GM18498 (cell line): ENCODE data around the gene B4GALNT4.
"Not testable (repeated sequence)": the region's sequence is repeated elsewhere in the genome, so short reads cannot be mapped to it uniquely, and the experiment has no call there.

Source experiments
- ATAC-seq: cut with Tn5 transposase; IDR thresholded peaks from one replicate; pipeline ENCODE4 v1.9.1; 2021; ENCODE audit warnings: mild to moderate bottlenecking, moderate library complexity; ENCODE audit not compliant: unreplicated experiment

B4GALNT4 gene

DNA sequence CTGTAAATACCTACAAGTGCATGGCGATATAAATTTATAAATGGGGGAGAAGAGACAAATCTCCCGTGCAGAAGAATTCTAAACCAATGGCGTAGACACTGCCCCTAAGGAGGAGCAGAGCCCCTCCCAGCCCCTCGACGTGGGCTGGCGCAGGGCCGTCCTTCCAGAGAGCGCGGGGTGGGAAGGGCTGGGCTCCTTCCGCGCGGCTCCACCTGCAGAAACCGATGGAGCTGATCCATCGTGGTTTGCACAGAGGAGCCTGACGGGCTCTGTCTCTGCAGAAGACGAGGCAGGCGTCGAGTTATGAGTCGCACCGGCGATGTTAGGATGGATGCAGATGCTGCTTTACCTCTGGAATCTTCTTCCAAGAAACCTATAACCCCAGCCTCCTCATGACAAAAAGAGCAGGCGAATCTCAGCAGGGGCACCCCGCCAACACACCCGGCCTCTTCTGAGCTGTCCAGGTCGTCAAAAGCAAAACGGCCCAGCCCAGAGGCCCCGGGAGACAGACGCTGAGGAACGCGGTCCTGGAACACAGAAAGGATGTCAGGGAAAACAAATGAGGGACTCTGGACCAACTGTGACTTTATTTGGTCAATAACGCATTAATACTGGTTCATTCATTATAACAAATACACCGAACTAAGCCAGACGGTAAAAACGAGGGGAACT, 11.0 kb upstream of the B4GALNT4 start:
- no peak for ATAC-seq

DNA sequence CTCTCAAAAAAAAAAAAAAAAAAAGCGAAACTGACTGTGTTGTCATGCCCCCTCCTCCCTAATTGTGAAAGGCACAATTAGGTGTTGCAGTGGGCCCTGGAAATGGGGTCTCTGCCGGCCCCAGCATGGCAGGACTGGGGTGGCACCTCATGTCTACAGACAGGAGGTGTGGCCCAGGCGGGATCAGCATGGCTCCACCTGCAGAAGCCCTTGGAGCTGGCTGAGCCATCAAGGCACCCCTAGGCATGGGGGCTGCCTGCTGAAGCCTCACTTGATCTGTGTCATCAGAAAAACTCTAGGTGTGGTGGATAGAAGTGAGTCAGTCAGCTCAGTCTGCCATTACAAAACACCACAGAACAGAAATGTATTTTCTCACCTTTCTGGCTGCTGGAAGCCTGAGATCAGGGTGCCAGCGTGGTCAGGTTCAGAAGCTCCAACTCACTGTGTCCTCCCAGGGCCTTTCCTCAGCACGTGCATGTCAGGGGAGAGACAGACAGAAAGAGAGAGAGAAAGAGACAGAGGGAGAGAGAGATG, 10.1 kb upstream of the B4GALNT4 start:
- no peak for ATAC-seq

DNA sequence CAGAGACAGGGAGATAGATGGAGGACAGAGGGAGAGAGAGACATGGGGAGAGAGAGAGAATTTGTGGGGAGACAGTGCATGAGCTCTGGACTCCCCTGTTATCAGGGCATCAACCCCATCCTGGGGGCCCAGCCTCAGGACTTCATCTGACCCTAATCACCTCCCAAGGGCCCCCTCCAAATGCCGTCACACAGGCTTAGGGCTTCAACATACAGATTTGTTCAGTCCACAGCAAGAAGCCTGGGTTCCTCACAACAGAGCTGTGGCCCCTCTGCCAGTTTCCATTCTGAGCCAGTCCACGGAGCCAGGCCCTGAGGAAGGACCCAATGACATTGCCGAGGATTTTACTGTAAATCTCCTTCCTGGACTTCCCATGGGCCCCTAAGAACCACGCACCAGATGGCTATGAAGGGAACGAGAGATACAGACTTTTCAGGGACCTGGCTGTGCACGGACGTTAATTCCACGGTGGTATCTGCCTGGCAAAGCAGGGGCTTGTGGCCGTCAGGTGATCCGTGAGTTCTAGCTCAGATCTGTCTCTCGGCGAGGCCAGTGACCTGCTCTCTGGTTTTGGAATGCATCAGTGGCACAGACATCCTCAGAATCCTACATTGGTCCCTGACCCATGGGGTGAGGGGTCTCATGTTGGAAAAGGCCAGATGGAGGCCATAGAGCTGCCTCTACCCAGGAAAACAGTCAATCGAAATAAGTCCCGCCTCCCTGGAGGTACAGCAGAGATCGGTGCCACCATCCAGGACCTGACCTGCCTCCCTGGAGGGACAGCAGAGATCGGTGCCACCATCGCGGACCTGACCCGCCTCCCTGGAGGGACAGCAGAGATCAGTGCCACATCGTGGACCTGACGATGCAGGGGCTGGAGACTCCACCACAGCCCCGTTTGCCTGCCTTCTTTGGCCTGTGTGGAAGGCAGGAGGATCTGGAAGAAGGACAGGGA, 8.7 kb upstream of the B4GALNT4 start:
- ATAC-seq, result no peak

DNA sequence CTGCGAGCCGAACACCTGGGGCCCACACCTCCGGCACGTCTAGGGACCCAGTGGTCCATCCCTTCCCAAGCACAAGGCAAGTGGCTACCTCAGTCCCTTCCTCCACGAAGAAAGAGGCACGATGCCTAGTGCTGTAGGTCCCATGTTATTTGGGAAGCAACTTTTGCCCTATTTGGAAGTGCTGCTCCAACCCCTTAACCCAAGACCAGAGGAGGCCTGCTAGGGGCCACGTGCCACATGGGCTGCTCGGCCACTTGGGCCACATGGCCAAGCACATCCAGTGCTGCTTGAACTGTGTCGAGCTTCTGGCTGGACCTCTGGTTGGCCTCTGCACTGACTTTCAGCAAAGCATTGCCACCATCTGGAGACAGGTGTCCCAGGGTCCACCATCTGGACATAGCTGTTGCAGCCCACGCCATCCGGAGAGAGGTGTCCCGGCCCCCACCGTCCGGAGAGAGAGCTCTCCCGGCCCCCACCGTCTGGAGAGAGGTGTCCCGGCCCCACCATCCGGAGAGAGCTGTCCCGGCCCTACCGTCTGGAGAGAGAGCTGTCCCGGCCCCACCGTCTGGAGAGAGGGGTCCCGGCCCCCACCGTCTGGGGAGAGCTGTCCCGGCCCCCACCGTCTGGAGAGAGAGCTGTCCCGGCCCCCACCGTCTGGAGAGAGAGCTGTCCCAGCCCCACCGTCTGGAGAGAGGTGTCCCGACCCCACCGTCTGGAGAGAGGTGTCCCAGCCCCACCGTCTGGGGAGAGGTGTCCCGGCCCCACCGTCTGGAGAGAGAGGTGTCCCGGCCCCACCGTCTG, 6.5 kb upstream of the B4GALNT4 start:
- ATAC-seq, result no peak

DNA sequence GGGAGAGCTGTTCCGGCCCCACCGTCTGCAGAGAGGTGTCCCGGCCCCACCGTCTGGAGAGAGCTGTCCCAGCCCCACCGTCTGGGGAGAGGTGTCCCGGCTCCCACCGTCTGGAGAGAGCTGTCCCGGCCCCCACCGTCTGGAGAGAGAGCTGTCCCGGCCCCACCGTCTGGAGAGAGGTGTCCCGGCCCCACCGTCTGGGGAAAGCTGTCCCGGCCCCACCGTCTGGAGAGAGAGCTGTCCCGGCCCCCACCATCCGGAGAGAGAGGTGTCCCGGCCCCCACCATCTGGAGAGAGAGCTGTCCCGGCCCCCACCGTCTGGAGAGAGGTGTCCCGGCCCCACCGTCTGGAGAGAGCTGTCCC, 5.9 kb upstream of the B4GALNT4 start:
- not testable (repeated sequence) for ATAC-seq

DNA sequence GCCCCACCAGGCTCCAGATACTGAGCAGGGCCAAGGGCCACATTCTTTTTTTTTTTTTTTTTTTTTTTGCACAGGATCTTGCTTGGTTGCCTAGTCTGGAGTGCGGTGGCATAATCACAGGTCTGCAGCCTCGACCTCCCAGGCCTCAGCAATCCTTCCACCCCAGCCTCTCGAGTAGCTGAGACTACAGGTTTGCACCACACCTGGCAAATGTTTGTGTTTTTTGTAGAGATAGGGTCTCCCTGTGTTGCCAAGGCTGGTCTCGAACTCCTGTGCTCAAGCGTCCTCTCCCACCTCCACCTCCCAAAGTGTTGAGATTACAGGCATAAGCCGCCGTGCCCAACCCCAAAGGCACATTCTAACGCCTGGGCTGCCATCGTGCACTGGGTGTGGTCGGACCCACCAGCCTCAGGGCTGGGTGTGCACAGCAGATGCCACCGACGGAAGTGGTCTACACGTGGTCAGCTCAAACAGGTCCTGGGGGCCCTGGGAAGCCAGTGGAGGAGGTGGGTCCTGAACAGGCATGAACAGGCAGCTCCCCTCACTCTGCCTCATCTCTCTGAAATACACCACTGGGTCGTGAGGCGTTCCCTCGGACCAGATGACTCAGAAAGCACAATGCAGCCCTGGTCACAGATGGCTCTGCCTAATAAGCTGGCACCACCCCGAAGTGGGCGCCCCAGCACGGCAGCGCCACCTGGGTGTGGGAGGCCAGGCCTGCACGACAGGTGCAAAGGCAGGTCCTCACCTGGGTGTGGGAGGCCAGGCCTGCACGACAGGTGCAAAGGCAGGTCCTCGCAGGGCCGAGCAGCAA, 5.1 kb upstream of the B4GALNT4 start:
- ATAC-seq, result no peak

DNA sequence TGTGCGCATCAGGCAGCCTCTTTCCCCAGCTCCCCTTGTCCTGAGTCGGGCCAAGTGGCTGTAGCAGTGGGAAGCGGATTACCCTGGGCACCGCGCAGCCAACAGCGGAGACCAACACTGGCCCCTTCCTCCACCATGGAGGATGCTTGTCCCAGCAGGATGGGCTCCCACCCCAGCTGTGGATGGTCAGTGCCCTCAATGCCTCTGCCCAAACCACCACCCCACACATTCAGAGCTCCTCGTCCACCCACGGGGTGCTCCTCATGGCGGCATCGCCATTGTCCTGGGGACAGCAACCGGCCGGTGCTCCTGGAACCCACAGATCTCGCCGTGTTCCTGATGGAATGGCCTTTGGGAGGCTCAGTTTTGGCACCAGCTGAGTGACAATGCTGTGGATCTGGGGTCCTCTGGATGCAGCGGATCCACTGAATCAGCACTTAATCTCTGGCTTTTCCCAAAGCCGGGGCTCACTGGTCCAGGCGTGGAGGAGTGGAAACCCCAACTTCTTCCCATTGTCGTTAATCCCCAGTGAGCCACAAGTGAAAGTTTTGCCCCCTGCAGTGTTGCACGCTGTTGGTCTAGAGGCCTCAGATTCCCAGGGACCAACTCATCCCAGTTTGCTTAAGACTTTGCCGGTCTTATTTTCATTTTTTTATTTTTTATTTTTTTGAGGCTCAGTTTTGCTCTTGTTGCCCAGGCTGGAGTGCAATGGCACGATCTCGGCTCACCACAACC, 4.1 kb upstream of the B4GALNT4 start:
- no peak for ATAC-seq

DNA sequence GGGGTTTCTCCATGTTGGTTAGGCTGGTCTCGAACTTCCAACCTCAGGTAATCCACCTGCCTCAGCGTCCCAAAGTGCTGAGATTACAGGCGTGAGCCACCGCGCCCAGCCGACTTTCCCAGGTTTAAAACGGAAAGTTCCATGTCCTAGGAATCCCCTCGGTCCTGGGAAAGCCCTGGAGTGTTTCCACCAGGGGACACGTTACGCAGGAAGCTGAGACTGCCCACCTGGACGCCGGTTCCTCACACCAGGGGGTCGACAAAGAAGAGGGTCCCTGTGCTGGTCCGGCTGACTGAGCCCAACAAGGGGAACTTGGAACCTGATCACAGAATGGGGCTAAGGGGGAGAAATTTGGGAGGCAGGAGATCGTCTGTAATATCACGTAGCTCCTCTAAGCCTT, 3.5 kb upstream of the B4GALNT4 start:
- no peak for ATAC-seq

DNA sequence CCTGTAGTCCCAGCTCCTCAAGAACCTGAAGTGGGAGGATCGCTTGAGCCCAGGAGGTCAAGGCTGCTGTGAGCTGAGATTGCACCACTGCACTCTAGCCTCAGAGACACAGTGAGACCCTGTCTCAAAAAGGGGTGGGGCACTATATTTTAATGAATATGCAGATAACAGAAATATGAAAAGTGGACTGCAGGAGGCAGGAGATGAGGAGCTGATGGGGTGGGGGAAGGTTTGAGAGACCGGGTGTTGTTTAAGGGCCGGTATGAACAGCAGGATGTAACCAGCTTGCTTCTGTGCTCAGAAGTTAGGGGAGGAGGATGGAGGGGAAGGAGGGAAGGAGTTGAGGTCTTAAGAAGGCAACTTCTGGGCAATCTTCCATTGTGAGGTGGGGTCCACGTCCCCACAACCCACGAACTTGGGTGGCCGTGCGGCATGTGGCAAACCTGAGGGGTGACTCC, 1.3 kb upstream of the B4GALNT4 start:
- ATAC-seq, result no peak

DNA sequence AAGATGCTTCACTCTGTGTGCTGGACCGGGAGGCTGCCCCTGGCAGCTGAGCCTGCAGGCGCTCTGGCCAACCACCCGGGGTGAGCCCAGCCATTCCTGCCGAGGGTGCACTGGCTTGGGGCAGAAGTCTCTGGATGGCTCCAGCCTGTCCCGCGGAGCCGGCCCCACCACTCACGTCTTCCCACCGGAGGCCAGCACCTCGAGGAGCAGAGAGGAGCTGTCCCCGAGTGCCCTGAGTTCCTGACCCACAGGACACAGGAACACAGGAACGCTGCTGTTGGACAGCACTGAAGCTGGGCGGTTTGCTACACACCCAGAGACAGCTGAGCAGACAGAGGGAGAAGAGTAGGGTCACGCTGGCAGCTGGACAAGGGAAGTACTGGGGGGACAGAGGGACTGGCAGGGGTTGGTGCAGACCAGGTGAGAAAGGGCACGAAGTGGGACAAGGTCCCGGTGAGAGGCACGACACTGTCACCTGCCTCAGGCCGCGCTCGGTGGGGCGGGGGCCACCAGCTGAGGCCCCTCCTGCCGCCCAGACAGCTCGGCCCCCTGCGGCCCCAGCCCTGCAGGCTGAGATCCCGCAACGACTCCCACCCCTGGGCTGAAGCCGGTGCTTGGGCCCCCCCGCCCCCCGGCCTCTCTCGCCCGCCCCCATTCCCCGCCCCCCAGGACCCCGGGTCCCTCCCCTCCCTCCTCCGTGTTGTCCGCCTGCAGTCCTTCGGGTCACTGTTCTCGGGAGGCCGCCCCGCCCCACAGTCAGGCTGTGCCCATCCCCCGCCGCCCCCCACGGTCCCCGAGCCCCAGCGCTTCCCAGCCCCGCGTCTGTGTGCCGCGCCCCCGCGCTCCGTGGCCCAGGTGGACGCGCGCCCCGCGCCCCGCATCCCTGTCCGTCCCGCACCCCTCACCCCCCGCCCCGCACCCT, 624 bp upstream of the B4GALNT4 start:
- no peak for ATAC-seq

DNA sequence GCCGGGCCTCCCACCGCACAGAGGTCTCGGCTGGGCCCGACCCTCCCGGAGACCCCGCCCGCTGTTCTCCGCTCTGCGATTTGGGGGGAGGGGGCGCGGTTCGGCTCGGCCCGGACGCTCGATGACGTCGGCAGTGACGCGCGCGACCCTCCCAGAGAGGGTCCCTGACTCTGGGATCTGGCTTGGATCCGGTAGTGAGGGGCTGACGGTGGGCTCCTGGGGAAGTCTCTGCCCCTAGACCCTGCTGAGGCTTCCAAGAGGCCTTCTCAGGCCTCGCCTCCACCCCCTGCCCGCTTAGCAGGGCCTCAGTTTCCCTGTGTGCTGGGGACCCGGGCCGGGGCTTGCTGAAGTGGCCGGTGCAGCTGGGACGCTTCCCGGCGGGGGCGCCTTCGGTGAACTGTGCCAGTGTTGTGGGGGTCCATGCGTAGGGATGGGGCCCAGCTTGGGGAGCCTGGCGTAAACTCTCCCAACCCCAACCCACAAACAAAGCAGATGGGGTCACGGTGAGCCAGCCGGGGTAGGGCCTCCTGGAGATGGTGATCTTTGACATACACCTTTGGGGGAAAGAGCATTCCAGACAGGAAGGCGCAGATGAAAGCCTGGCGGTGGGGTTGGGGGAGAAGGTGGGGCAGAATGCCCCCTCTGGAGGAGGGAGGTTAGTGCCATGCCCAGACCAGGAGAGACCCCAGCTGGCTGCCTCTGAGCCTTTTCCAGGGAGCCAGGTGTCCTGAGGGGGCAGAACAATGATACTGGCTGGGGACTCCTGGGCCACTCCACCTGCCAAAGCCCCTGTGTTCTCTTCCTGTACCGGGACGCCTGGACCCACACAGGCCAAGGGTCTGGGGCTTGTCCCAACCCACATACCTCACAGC, 1.0 kb downstream of the B4GALNT4 start:
- no peak for ATAC-seq

DNA sequence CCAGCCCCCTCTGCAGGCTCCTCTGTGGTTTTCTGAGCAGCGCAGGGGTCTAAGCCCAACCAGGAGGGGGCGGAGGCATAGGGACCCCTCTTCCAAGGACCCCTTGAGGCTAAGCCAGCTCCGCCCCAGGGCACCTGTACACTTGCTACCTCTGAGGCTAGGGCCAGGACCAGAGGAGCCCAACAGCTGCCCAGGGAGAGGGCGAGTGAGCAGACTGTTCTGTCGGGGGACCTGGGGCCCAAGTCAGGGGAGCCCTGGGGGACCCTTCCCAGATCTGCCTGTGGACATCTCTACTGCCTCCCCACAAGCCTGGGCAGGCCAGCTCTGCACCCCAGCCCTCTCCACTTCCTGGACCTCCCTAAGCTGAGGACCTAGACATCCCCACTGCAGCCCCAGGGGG, 1.8 kb downstream of the B4GALNT4 start:
- ATAC-seq, result no peak

DNA sequence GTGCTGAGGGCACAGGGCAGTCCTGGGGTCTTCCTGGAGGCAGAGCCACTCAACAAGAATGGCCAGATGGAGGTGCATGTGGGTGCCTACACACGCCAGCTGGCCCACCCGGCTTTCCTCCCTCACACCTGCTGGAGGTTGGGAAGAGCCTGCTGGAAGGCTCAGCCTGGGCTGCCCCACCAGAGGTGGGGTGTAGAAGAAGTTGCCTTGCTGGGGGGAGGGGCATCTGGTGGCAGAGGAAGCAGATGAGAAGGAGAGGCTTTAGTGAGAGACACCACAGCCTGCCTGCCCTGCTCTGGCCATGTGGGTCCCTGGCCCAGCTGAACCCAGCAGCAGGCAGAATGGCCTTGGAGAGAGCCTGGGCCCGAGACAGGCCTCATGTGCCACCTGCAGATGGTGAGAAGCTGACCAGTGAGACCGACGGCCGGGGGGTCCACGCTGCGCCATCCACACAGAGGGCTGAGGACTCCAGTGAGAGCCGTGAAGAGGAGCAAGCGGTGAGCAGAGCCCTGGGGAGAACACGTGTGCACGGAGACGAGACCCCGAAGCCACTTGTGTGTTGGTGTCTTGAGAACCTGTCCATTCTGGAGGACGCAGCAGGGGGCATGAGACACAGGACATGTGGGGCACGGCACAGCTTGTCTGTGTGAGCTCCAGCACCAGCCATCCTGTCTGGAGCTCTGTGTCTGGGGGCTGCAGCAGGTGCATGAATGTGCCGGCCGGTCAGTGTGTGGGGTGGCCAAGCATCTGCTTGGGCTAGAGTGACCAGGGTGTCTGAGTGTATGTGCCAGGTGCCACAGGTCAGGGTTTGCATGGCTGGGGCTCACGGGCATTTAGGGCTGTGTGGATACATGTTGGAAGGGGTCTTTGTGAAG, 2.7 kb downstream of the B4GALNT4 start:
- ATAC-seq, result no peak

DNA sequence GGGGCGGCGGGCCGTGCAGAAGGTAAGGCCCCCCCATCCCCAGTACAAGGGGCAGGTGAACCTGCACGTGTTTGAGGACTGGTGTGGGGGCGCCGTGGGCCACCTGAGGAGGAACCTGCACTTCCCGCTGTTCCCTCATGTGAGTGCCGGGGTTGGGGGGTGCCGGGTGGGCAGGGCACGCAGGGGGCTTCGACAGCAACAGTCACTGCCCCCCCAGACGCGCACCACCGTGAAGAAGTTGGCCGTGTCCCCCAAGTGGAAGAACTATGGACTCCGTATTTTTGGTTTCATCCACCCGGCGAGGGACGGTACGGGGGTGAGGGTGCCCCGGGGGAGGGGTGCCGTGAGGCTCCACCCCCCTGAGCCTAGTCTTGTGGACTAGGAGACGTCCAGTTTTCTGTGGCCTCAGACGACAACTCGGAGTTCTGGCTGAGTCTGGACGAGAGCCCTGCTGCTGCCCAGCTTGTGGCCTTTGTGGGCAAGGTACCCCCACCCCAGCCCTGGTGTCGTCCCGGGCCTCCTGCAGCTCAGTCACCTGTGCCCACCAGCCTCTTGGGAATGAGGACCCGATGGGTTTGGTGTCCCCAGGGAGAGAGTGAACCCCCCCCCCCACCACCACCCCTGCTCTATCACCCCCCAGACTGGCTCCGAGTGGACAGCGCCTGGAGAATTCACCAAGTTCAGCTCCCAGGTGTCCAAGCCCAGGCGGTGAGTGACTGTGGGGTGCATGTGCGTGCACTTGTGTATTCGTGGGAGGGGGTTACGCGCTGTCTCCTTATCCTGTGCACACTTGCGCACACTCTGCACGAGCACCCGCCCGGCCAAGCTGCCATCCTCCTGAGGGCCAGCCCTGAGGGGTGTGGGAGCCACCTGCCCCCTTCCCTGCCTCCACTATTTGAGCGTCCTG, 3.8 kb downstream of the B4GALNT4 start:
- no peak for ATAC-seq

DNA sequence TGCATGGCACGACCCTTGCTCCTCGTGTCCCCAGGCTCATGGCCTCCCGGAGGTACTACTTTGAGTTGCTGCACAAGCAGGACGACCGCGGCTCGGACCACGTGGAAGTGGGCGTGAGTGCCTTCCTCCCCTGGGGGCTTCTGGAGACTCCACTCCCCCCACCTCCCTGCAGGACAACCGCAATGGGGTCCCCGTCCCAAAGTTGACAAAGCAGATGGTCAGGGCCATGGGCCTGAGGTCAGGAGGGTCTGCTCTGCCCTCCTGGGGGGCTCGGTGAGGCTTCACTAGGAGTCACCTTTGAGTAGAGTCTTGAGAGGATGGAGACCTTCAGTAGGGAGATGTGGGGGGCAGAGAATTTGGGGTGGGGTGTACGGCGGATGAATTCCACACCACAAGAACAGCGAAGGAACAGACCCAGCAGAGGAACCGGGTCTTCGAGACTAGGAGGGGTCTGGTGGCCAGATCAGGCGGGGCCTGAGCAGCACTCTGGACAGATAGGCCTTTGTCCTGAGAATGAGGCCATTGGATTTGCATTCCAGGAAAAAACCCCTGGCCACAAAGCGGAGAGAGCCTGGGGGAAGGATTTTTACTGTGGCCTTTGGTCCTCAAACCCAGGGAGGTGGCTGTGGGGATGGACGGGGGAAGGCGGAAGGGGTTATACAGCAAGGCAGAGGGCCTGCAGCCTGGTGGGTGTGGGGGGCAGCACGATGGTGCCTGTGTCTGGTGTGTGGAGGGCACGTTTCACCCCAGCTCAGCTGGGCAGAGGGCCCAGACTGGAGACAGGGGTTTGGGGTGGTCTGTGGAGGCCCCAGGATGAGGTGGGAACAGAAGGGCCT, 4.6 kb downstream of the B4GALNT4 start:
- ATAC-seq, result no peak
